HEK293 (cell line): Measurements from ENCODE around the gene CFHR1.
"Not testable (repeated sequence)": the region's sequence is repeated elsewhere in the genome, so short reads cannot be mapped to it uniquely, and the experiment has no call there.

Experiments used
- CTCF ChIA-PET: fragments of 350-600 bp; formaldehyde crosslinking; extraction: SDS; loops from one replicate; lab custom pipeline; 2021; ENCODE audit warnings: antibody characterized with exemption; lab: Yijun Ruan, JAX
- POLR2A ChIA-PET: fragments of 300-600 bp; formaldehyde crosslinking; extraction: SDS; loops from one replicate; lab custom pipeline; 2020; ENCODE audit warnings: antibody characterized with exemption, inconsistent platforms; lab: Yijun Ruan, JAX
- H3K27ac ChIP-seq: fragments of 200-500 bp; sonication (Bioruptor generic); 2 replicates; pipeline ENCODE4 v1.5.1; 2014; ENCODE audit warnings: low read depth, low read length, control low read depth, inconsistent platforms; ENCODE audit errors: extremely low read depth
- H3K36me3 ChIP-seq, 2 experiments: fragments of 200-500 bp in 1 of 2; sonication (Bioruptor generic) in 1 of 2; 1 replicate in 1 of 2; 2 replicates in 1 of 2; pipeline ENCODE4 v1.5.1; 2014 to 2017; ENCODE audit warnings: inconsistent platforms in 2 of 2, low read length in 2 of 2; ENCODE audit not compliant: control insufficient read depth in 2 of 2, insufficient read depth in 1 of 2
- H3K4me1 ChIP-seq: fragments of 200-500 bp; sonication (Bioruptor generic); 2 replicates; pipeline ENCODE4 v1.5.1; 2014; ENCODE audit warnings: mild to moderate bottlenecking, low read length, inconsistent platforms; ENCODE audit not compliant: control insufficient read depth, insufficient read depth
- H3K4me3 ChIP-seq: 2 replicates; pipeline ENCODE4 v1.5.1; 2011; ENCODE audit warnings: low read depth, mild to moderate bottlenecking, control low read depth, low read length, moderate library complexity
- H3K9me3 ChIP-seq: fragments of 200-500 bp; sonication (Bioruptor generic); 2 replicates; pipeline ENCODE4 v1.5.1; 2014; ENCODE audit warnings: low read depth, low read length, inconsistent platforms; ENCODE audit not compliant: control insufficient read depth, insufficient read depth
- BCL11B ChIP-seq: fragments of 450-650 bp; formaldehyde crosslinking; IDR thresholded peaks from 2 replicates; pipeline ENCODE4 v1.5.1; 2016; ENCODE audit warnings: low read depth, missing biosample characterization, missing genetic modification characterization
- SALL2 ChIP-seq: fragments of 450-650 bp; formaldehyde crosslinking; IDR thresholded peaks from 2 replicates; pipeline ENCODE4 v1.5.0; 2017; ENCODE audit warnings: missing biosample characterization, mild to moderate bottlenecking, missing genetic modification characterization, borderline replicate concordance
- SP7 ChIP-seq: fragments of 450-650 bp; formaldehyde crosslinking; IDR thresholded peaks from 2 replicates; pipeline ENCODE4 v1.5.1; 2016; ENCODE audit warnings: missing biosample characterization, missing genetic modification characterization
- TSHZ1 ChIP-seq: fragments of 450-650 bp; formaldehyde crosslinking; IDR thresholded peaks from 2 replicates; pipeline ENCODE4 v1.5.1; 2016; ENCODE audit warnings: missing biosample characterization, missing genetic modification characterization, borderline replicate concordance
- ZBTB1 ChIP-seq: fragments of 450-650 bp; formaldehyde crosslinking; IDR thresholded peaks from 2 replicates; pipeline ENCODE4 v1.5.1; 2016; ENCODE audit warnings: missing biosample characterization, missing genetic modification characterization
- ZBTB17 ChIP-seq: fragments of 450-650 bp; formaldehyde crosslinking; IDR thresholded peaks from 2 replicates; pipeline ENCODE4 v1.5.1; 2016; ENCODE audit warnings: missing biosample characterization, missing genetic modification characterization
- ZNF140 ChIP-seq: fragments of 450-650 bp; formaldehyde crosslinking; IDR thresholded peaks from 2 replicates; pipeline ENCODE4 v1.5.1; 2016; ENCODE audit warnings: missing biosample characterization, missing genetic modification characterization
- ZNF248 ChIP-seq: fragments of 450-650 bp; formaldehyde crosslinking; IDR thresholded peaks from 2 replicates; pipeline ENCODE4 v1.5.1; 2017; ENCODE audit warnings: missing biosample characterization, missing genetic modification characterization
- ZNF521 ChIP-seq: fragments of 450-650 bp; formaldehyde crosslinking; IDR thresholded peaks from 2 replicates; pipeline ENCODE4 v1.5.1; 2017; ENCODE audit warnings: missing biosample characterization, mild to moderate bottlenecking, missing genetic modification characterization
- ZNF529 ChIP-seq: fragments of 450-650 bp; formaldehyde crosslinking; IDR thresholded peaks from 2 replicates; pipeline ENCODE4 v1.5.1; 2017; ENCODE audit warnings: missing genetic modification characterization, missing biosample characterization; ENCODE audit not compliant: insufficient replicate concordance
- ZNF639 ChIP-seq: fragments of 450-650 bp; formaldehyde crosslinking; IDR thresholded peaks from 2 replicates; pipeline ENCODE4 v1.5.1; 2016; ENCODE audit warnings: missing biosample characterization, missing genetic modification characterization
- ZNF645 ChIP-seq: fragments of 450-650 bp; formaldehyde crosslinking; IDR thresholded peaks from 2 replicates; pipeline ENCODE4; 2016; ENCODE audit warnings: missing biosample characterization, missing genetic modification characterization
- ZNF707 ChIP-seq: fragments of 450-650 bp; formaldehyde crosslinking; IDR thresholded peaks from 2 replicates; pipeline ENCODE4 v1.5.1; 2016; ENCODE audit warnings: missing biosample characterization, missing genetic modification characterization
- TF ChIP-seq, protein P1 (sequence below): fragments of 450-650 bp; formaldehyde crosslinking; IDR thresholded peaks from 2 replicates; pipeline ENCODE4 v1.5.1; 2016; ENCODE audit warnings: missing biosample characterization, missing genetic modification characterization

Gene CFHR1

DNA sequence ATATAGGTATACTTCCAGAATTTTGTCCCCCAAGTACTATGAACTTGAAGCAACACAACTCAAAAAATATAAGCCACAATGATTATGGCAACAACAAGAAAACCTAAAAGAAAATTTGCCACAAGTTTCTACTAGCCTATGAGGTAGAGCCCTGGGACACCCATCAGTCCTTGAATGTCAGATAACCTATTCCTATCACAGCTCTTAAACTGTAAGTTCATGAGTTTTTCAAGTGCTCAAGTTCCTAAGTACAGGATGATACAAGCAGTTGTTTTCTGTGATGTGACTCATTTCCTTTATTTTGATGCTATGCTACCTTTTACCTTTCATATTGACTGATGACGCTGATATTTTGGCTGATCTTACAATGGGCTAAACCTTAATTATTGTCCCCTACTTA is 28.3 kb upstream of the CFHR1 start:
- H3K27ac ChIP-seq, POLR2A ChIA-PET, H3K9me3 ChIP-seq, H3K4me3 ChIP-seq, H3K36me3 ChIP-seq, CTCF ChIA-PET, H3K4me1 ChIP-seq: not testable (repeated sequence)

DNA sequence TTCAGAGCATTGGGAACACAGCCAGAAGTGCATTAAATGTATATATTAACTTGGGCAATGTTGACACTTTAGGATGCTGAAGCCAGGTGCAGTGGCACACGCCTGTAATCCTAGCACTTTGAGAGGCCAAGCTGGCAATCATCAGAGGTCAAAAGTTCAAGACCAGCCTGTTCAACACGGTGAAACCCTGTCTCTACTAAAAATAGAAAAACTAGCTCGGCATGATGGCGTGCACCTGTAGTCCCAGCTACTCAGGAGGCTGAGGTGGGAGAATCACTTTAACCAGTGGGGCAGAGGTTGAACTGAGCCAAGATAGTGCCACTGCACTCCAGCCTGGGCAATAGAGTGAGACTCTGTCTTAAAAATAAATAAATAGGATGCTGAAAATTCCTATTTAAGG is 25.4 kb upstream of the CFHR1 start:
- H3K36me3 ChIP-seq, H3K4me1 ChIP-seq, H3K4me3 ChIP-seq, H3K27ac ChIP-seq, H3K9me3 ChIP-seq, POLR2A ChIA-PET, CTCF ChIA-PET: not testable (repeated sequence)

DNA sequence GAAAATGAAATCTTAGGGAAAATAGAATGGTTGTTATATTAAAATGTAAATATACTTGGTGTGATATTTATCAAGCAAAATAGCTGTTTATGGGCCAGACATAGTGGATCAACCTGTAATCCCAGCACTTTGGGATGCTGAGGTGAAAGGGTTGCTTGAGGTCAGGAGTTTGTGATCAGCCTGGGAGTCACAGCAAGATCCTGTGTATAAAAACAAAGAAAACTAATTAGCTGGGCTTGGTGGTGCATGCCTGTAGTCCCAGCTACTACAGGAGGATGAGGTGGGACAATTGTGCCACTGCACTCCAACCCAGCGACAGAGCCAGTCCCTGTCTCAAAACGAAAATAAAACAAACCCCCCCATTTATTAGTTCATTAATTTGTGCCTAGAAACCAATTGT is 21.6 kb upstream of the CFHR1 start:
- ChIA-PET CTCF (no interaction called here), POLR2A (no interaction called here)
- H3K4me1 ChIP-seq = no peaks in the 10 kb centered on the region
- no peaks in the 10 kb centered on the region for H3K9me3 ChIP-seq
- H3K4me3 ChIP-seq = no peak overlapping the region
- H3K27ac ChIP-seq = no peak overlapping the region
- H3K36me3 ChIP-seq = no peaks in the 10 kb centered on the region
- TF ChIP-seq ZNF645 (no peak), ZNF521 (tag by site-specific recombination) (no peak), ZNF639 (tag by site-specific recombination) (no peak), ZNF248 (tag by site-specific recombination) (no peak), ZNF529 (no peak), ZBTB17 (no peak), ZNF140 (tag by site-specific recombination) (no peak), SALL2 (no peak), SP7 (tag by site-specific recombination) (no peak), ZNF707 (tag by site-specific recombination) (no peak), BCL11B (tag by site-specific recombination) (no peak), TSHZ1 (tag by site-specific recombination) (no peak), ZBTB1 (tag by site-specific recombination) (no peak)
- TF ChIP-seq, protein P1, sequence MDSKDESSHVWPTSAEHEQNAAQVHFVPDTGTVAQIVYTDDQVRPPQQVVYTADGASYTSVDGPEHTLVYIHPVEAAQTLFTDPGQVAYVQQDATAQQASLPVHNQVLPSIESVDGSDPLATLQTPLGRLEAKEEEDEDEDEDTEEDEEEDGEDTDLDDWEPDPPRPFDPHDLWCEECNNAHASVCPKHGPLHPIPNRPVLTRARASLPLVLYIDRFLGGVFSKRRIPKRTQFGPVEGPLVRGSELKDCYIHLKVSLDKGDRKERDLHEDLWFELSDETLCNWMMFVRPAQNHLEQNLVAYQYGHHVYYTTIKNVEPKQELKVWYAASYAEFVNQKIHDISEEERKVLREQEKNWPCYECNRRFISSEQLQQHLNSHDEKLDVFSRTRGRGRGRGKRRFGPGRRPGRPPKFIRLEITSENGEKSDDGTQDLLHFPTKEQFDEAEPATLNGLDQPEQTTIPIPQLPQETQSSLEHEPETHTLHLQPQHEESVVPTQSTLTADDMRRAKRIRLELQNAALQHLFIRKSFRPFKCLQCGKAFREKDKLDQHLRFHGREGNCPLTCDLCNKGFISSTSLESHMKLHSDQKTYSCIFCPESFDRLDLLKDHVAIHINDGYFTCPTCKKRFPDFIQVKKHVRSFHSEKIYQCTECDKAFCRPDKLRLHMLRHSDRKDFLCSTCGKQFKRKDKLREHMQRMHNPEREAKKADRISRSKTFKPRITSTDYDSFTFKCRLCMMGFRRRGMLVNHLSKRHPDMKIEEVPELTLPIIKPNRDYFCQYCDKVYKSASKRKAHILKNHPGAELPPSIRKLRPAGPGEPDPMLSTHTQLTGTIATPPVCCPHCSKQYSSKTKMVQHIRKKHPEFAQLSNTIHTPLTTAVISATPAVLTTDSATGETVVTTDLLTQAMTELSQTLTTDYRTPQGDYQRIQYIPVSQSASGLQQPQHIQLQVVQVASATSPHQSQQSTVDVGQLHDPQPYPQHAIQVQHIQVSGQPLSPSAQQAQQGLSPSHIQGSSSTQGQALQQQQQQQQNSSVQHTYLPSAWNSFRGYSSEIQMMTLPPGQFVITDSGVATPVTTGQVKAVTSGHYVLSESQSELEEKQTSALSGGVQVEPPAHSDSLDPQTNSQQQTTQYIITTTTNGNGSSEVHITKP (tag by site-specific recombination) = no peak

GRCh38 chr1:196801920-196802319 is 17.6 kb upstream of the CFHR1 start:
- H3K4me3 ChIP-seq, H3K4me1 ChIP-seq, H3K27ac ChIP-seq, POLR2A ChIA-PET, H3K36me3 ChIP-seq, H3K9me3 ChIP-seq: not testable (repeated sequence)
- CTCF ChIA-PET = interaction anchor here (0.6 kb wide), 1 partner anchor 320 kb away, joined by 4 read pairs; no protein-coding TSS in a partner anchor
